HCT116 (cell line): ENCODE measurements around the gene GPC4. TPM values are rescaled to one million over a fixed set of nuclear protein-coding genes. Genes with fewer than 3 reads are reported as not detected.

ENCODE experiments used
- ATAC-seq: fragments of 200-7000 bp; cut with Tn5 transposase; 2 replicates; pipeline ENCODE4 v1.9.1; 2020; ENCODE audit warnings: mild to moderate bottlenecking, moderate library complexity
- BruUV-seq: library from RNA; stranded (reverse); fragments of 400-500 nt; replicated peaks from 2 replicates; lab custom pipeline; 2021; lab: Mats Ljungman, UMichigan
- CTCF ChIA-PET: fragments of 300-600 bp; sonication (Branson Sonifier 250); formaldehyde crosslinking; loops from one replicate; lab custom pipeline; 2021; ENCODE audit warnings: antibody characterized with exemption; lab: Charles Lee
- POLR2A ChIA-PET: fragments of 300-600, 350-600 bp; sonication (Branson Sonifier 250); formaldehyde crosslinking; loops from one replicate; lab custom pipeline; 2021; ENCODE audit warnings: antibody characterized with exemption; lab: Charles Lee
- RAD21 ChIA-PET, 2 experiments: fragments of 300-600 bp; sonication (Branson Sonifier 250); formaldehyde crosslinking; loops; one replicate each; lab custom pipeline; 2023; ENCODE audit warnings: low total read pairs in 2 of 2; ENCODE audit not compliant: uncharacterized antibody in 2 of 2, unreplicated experiment in 2 of 2, low non-redundant PET in 1 of 2; lab: Charles Lee
- DNase-seq: peaks from one replicate; pipeline ENCODE4 v3.0.0-alpha.2; 2010; ENCODE audit warnings: low read depth, low spot score
- H2AFZ ChIP-seq: fragments of 200-600 bp; shearing (Covaris generic), sonication (generic); 2 replicates; pipeline ENCODE4 v1.6.1; 2017; ENCODE audit warnings: low read depth, mixed run types, mixed read lengths, antibody characterized with exemption, low read length; ENCODE audit not compliant: poor library complexity, severe bottlenecking
- H3K27ac ChIP-seq: 2 replicates; pipeline ENCODE4 v1.5.1; 2012; ENCODE audit warnings: low read depth, low read length
- H3K27me3 ChIP-seq: fragments of 200-600 bp; sonication (generic); 2 replicates; pipeline ENCODE4 v1.6.1; 2016; ENCODE audit warnings: mixed run types, low read length, mixed read lengths; ENCODE audit not compliant: insufficient read depth
- H3K36me3 ChIP-seq, 2 experiments: fragments of 200-500 bp in 1 of 2; fragments of 200-600 bp in 1 of 2; sonication (Bioruptor generic) in 1 of 2; sonication (generic) in 1 of 2; 2 replicates each; pipeline versions ENCODE4 v1.5.1 to v1.6.1; 2014 to 2016; ENCODE audit warnings: low read length in 2 of 2, inconsistent platforms in 1 of 2, mixed read lengths in 1 of 2, mixed run types in 1 of 2; ENCODE audit not compliant: insufficient read depth in 2 of 2, control insufficient read depth in 1 of 2
- H3K4me1 ChIP-seq, 2 experiments: fragments of 200-600 bp in 1 of 2; sonication (generic) in 1 of 2; 2 replicates each; pipeline versions ENCODE4 v1.5.1 to v1.6.1; 2012 to 2017; ENCODE audit warnings: low read length in 2 of 2, inconsistent platforms in 1 of 2, mild to moderate bottlenecking in 1 of 2, mixed read lengths in 1 of 2, mixed run types in 1 of 2, moderate library complexity in 1 of 2; ENCODE audit not compliant: insufficient read depth in 2 of 2, control insufficient read depth in 1 of 2
- H3K4me2 ChIP-seq: fragments of 200-600 bp; sonication (generic); 2 replicates; pipeline ENCODE4 v1.6.1; 2017; ENCODE audit warnings: mixed run types, low read length, mixed read lengths
- H3K4me3 ChIP-seq, 2 experiments: fragments of 200-600 bp in 1 of 2; sonication (generic) in 1 of 2; replicated peaks in 1 of 2; 2 replicates each; pipeline ENCODE4 v1.5.1; 2011 to 2016; ENCODE audit warnings: low read length in 2 of 2, control low read depth in 1 of 2, low read depth in 1 of 2, mild to moderate bottlenecking in 1 of 2, mixed read lengths in 1 of 2, mixed run types in 1 of 2
- H3K79me2 ChIP-seq: fragments of 200-600 bp; sonication (generic); 2 replicates; pipeline ENCODE4 v1.6.1; 2017; ENCODE audit warnings: mild to moderate bottlenecking, mixed run types, low read length, moderate library complexity, mixed read lengths; ENCODE audit not compliant: insufficient read depth
- H3K9ac ChIP-seq: fragments of 200-600 bp; sonication (generic); 2 replicates; pipeline ENCODE4 v1.6.1; 2016; ENCODE audit warnings: low read length, mixed read lengths
- H3K9me2 ChIP-seq: fragments of 200-600 bp; sonication (generic), shearing (Covaris generic); 2 replicates; pipeline ENCODE4 v1.6.1; 2017; ENCODE audit warnings: mixed run types, mild to moderate bottlenecking, moderate library complexity; ENCODE audit not compliant: insufficient read depth
- H3K9me3 ChIP-seq, 2 experiments: fragments of 200-500 bp in 1 of 2; fragments of 200-600 bp in 1 of 2; sonication (Bioruptor generic) in 1 of 2; sonication (generic) in 1 of 2; 2 replicates each; pipeline ENCODE4 v1.6.1; 2014 to 2017; ENCODE audit warnings: low read length in 2 of 2, mixed read lengths in 2 of 2, inconsistent platforms in 1 of 2, low read depth in 1 of 2, mild to moderate bottlenecking in 1 of 2, mixed run types in 1 of 2, moderate library complexity in 1 of 2; ENCODE audit not compliant: control insufficient read depth in 1 of 2, insufficient read depth in 1 of 2
- H4K20me1 ChIP-seq: fragments of 200-600 bp; sonication (generic), shearing (Covaris generic); 2 replicates; pipeline ENCODE4 v1.6.1; 2017; ENCODE audit warnings: mixed run types, mild to moderate bottlenecking, moderate library complexity; ENCODE audit not compliant: insufficient read depth
- CEBPB ChIP-seq: IDR thresholded peaks from 2 replicates; pipeline ENCODE4 v1.6.1; 2012; ENCODE audit warnings: low read depth
- EGR1 ChIP-seq: IDR thresholded peaks from 2 replicates; pipeline ENCODE4 v1.6.1; 2012; ENCODE audit warnings: low read depth
- EZH2phosphoT487 ChIP-seq: fragments of 200-600 bp; IDR thresholded peaks from 2 replicates; pipeline ENCODE4 v1.6.1; 2018; ENCODE audit warnings: antibody characterized with exemption, borderline replicate concordance
- POLR2A ChIP-seq: IDR thresholded peaks from 2 replicates; pipeline ENCODE4 v1.7.0; 2011; ENCODE audit warnings: borderline replicate concordance; ENCODE audit not compliant: insufficient read depth, insufficient read length; ENCODE audit errors: extremely low read depth
- POLR2AphosphoS5 ChIP-seq: IDR thresholded peaks from 2 replicates; pipeline ENCODE4 v1.6.1; 2011; ENCODE audit warnings: mild to moderate bottlenecking, low read depth, low read length, moderate library complexity
- SRF ChIP-seq: IDR thresholded peaks from 2 replicates; pipeline ENCODE4 v1.6.1; 2012; ENCODE audit warnings: low read depth
- TCF7L2 ChIP-seq: IDR thresholded peaks from 2 replicates; pipeline ENCODE4 v1.7.0; 2011; ENCODE audit warnings: borderline replicate concordance, inconsistent platforms; ENCODE audit not compliant: insufficient read depth, insufficient read length; ENCODE audit errors: extremely low read depth
- YY1 ChIP-seq: IDR thresholded peaks from 2 replicates; pipeline ENCODE4 v1.6.1; 2011; ENCODE audit warnings: low read length, low read depth, moderate library complexity, mild to moderate bottlenecking; ENCODE audit not compliant: insufficient replicate concordance; ENCODE audit errors: extremely low read depth
- ZFX ChIP-seq: fragments of 450-650 bp; IDR thresholded peaks from 2 replicates; pipeline ENCODE4 v1.6.1; 2017
- intact Hi-C: fragments of 100-400 bp; cut with micrococcal nuclease; formaldehyde crosslinking; loops from 2 replicates; pipeline ENCODE4 v1.10.0; 2022
- total RNA-seq: library from RNA; stranded (reverse); gene quantifications from one replicate; pipeline ENCODE4 v1.2.1, GENCODE V29; 2021; ENCODE audit not compliant: unreplicated experiment
- TF ChIP-seq, protein P1 (sequence below): IDR thresholded peaks from 2 replicates; pipeline ENCODE4 v1.6.1; 2012
- TF ChIP-seq, protein P2 (sequence below): IDR thresholded peaks from 2 replicates; pipeline ENCODE4 v1.6.1; 2011; ENCODE audit warnings: mild to moderate bottlenecking, low read length, moderate library complexity; ENCODE audit not compliant: insufficient replicate concordance; ENCODE audit errors: extremely low read depth

The GPC4 gene
- total RNA-seq, 1 experiment from 2014 or later = 9.7 TPM

DNA sequence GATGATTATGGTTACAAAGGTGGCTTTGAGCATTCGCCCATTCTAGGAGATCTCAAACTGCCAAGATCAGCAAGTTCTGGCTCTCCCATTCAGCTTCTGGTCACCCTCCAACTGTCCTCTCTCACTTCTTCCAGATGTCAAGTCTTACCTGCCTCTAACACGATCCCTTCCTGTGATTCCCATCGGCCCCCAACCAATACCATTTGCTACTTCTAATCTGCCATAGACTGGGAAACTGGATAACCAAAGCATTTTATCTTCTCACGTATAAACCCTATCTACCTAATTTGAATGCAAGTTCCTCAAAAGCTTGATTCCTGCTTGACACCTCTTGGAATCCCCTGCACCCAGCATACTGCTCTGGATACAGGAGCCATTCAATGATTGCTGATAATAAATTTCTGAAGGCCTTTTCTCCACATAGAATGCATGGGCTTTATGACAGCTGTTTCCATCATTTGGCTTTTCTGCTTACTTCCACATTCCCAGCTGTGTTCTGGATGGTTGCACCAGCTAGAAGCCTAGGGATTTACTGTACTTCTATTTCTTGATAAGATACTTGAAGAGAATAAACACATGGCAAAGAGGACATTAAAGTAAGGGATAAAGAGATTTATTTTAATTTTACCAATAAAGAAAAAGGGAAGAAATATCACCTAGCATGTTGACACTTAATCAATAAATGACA is 9.6 kb downstream of the GPC4 start:
- no peak for TF ChIP-seq POLR2A
- no peak for TF ChIP-seq TCF7L2
- TF ChIP-seq YY1 = no peak
- TF ChIP-seq CEBPB = no peak
- TF ChIP-seq EZH2phosphoT487 = no peak
- TF ChIP-seq ZFX = no peak
- TF ChIP-seq, protein P1, sequence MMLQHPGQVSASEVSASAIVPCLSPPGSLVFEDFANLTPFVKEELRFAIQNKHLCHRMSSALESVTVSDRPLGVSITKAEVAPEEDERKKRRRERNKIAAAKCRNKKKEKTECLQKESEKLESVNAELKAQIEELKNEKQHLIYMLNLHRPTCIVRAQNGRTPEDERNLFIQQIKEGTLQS = no peak
- TF ChIP-seq POLR2AphosphoS5 = no peak
- no peak for TF ChIP-seq SRF
- TF ChIP-seq, protein P2, sequence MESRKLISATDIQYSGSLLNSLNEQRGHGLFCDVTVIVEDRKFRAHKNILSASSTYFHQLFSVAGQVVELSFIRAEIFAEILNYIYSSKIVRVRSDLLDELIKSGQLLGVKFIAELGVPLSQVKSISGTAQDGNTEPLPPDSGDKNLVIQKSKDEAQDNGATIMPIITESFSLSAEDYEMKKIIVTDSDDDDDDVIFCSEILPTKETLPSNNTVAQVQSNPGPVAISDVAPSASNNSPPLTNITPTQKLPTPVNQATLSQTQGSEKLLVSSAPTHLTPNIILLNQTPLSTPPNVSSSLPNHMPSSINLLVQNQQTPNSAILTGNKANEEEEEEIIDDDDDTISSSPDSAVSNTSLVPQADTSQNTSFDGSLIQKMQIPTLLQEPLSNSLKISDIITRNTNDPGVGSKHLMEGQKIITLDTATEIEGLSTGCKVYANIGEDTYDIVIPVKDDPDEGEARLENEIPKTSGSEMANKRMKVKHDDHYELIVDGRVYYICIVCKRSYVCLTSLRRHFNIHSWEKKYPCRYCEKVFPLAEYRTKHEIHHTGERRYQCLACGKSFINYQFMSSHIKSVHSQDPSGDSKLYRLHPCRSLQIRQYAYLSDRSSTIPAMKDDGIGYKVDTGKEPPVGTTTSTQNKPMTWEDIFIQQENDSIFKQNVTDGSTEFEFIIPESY = no peak
- TF ChIP-seq EGR1 = no peak
- BruUV-seq = no TSS peak

More for the DNA sequence above, 9.6 kb downstream of the GPC4 start:
- no peaks in the 10 kb centered on the region for H3K79me2 ChIP-seq
- no peaks in the 10 kb centered on the region for H3K27me3 ChIP-seq
- H3K4me2 ChIP-seq = no peak overlapping the region
- RAD21 ChIA-PET = no interaction called here
- POLR2A ChIA-PET = no interaction called here
- CTCF ChIA-PET = no interaction called here
- H3K9ac ChIP-seq = no peak overlapping the region
- intact Hi-C loops = no loop called here
- no peak overlapping the region for H3K4me3 ChIP-seq
- H4K20me1 ChIP-seq = no peaks in the 10 kb centered on the region
- H3K4me1 ChIP-seq = no peaks in the 10 kb centered on the region
- H3K9me2 ChIP-seq = no peaks in the 10 kb centered on the region
- ATAC-seq = no peak
- no peak overlapping the region for H2AFZ ChIP-seq
- no peak overlapping the region for H3K27ac ChIP-seq
- H3K36me3 ChIP-seq = no peaks in the 10 kb centered on the region
- H3K9me3 ChIP-seq = no peaks in the 10 kb centered on the region
- DNase-seq = no peak
